ENCODE measurements around the gene ALDH8A1.

The ALDH8A1 gene

DNA sequence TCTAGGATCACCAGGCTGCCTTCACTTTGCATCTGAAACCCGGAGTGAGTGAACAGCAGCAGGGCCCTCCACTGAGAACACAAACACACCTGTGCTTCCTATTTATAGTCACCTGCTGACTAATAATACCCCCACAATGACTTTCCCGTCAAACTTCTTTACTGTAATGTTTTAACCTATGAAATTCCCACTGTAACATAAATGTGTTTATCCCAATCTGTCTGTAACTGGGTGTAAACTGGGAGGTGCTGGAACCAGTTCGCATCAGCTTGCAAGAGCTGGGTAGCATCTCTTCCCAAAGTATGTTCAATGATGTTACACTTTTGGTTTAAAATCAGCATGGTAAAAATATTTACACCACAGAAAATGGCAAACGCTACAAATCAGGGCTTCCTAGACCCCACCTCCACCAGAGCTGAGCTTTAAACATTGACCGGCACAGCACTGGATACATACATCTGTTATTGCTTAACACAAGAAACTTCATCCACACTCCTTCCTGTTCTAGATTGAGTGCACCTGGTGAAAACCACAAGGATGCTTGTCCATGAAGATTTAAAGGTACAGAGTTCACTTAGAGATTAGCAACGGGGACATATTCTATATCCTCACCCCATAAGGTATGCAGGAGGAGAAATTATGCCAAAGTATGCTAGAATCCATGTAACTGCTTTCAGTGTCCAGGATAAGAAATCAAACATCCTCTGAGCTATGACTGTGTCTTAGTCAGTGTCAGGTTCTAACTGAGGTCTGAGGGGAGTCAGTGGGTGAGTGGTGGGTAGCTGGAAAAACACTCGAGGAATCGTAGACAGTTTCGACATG is 79.0 kb downstream of the ALDH8A1 start:
- DNase-seq (ENCODE audit: low read depth), result no peak

DNA sequence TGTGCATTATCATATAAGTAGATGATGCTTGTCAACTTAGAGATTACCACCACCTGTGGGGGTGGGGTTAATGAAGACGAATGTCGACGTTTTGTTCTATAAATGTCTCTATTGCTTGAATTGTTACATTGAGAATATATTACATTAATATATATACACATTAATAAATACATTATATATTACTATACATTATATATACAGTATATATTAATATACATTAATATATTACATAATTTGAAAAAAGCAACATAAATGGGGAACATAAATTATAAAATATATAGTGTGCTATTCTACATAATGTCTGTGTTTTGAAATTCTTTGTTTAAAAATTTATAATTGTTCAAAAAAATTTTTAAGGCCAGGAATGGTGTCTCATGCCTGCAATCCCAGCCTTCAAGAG is 81.1 kb downstream of the ALDH8A1 start:
- DNase-seq (ENCODE audit: low read depth), result no peak
